Neuron (in vitro differentiated cells): Measurements from ENCODE around the gene RNF113A.
"Not testable (repeated sequence)": the region's sequence is repeated elsewhere in the genome, so short reads cannot be mapped to it uniquely, and the experiment has no call there.

ENCODE experiments used
- H2AFZ ChIP-seq: one replicate; pipeline ENCODE4 v1.6.1; 2013; ENCODE audit warnings: low read depth, mild to moderate bottlenecking, inconsistent platforms, low read length, moderate library complexity
- H3K27me3 ChIP-seq: one replicate; pipeline ENCODE4 v1.6.1; 2013; ENCODE audit warnings: low read length; ENCODE audit not compliant: insufficient read depth
- H3K36me3 ChIP-seq: one replicate; pipeline ENCODE4 v1.6.1; 2013; ENCODE audit warnings: low read length; ENCODE audit not compliant: insufficient read depth
- H3K4me1 ChIP-seq: one replicate; pipeline ENCODE4 v1.6.1; 2013; ENCODE audit warnings: low read length; ENCODE audit not compliant: insufficient read depth
- H3K4me3 ChIP-seq: 2 replicates; pipeline ENCODE4 v1.5.1; 2013; ENCODE audit warnings: mild to moderate bottlenecking, low read length, moderate library complexity
- H3K9me3 ChIP-seq: one replicate; pipeline ENCODE4 v1.6.1; 2013; ENCODE audit warnings: low read length

Gene RNF113A

DNA sequence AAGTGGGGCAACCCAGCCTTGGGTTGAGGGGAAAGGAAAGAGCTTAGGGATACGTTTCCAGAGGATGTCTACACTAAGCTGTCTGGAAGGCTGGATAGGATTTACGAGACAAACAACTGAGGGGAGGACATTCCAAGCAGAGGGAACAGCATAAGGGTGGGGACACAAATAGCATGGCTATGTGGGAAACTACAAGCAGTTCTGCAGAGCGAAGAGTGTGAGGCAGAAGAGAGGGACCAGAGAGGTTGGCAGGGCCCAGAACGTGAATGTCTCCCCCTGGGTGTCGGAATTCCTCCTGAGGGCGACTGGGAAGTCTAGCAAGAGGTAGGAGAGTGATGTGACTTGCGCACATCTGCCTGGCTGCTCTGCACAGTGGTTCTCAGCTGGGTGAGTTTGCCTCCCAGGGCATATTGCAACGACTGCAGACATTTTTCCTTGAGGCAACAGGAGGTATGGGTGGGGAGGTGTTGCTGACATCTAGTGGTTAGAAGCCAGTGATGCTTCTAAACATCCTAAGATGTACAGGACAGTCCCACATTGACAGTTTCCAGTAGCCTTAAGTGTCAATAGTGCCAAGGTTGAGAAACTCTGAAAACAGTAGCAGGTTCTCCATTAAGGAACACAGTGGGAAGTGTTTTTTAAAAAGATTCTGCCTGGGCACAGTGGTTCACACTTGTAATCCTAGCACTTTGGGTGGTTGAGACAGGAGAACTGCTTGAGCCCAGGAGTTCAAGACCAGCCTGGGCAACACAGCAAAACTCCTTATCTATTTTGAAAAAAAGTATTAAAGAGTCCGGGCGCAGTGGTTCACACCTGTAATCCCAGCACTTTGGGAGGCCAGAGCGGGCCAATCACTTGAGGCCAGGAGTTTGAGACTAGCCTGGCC is 9.3 kb upstream of the RNF113A start:
- Histone ChIP-seq H3K36me3 (peaks cover 6% of the 10 kb centered on the region), H3K27me3 (no peaks in the 10 kb centered on the region), H3K4me3 (no peak overlapping the region), H3K4me1 (no peaks in the 10 kb centered on the region), H2AFZ (no peak overlapping the region), H3K9me3 (no peaks in the 10 kb centered on the region)

DNA sequence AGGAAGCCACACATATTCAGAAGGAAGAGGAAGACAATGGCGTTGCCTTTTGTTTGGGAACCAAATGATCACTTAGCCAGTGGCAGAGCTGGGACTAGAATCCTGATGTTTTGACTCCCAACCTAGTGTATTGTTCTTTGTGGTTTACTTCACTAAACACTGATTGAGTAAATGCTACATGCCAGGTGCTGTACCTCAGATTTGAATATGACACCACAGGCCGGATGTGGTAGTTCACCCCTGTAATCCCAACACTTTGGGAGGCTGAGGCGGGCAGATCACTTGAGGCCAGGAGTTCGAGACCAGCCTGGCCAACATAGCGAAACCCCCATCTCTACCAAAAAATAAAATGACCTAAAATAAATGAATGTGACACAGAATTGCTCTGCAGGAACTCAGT is 8.5 kb upstream of the RNF113A start:
- Histone ChIP-seq H2AFZ (no peak overlapping the region), H3K9me3 (no peaks in the 10 kb centered on the region), H3K27me3 (no peaks in the 10 kb centered on the region), H3K36me3 (peaks cover 6% of the 10 kb centered on the region), H3K4me3 (no peak overlapping the region), H3K4me1 (no peaks in the 10 kb centered on the region)

DNA sequence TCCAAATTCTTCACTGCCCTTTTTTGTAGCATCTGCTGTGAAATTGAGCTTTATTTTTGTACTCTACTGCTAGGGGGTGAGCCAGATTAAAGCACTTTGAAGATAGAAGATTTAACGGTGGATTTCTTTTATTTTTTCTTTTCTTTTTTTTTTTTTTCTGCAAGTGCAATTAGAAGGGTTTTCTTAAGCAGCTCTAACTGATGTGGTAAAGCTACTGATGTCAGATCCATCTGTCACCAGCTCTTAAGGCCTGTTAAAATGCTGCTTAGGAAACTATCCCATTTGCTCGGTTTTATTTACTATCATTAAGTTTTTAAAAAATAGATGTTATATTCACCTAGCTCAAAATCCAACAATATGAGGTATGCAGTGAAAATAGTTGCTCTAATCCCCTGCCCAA is 7.2 kb upstream of the RNF113A start:
- Histone ChIP-seq H3K9me3 (no peaks in the 10 kb centered on the region), H3K4me3 (no peak overlapping the region), H3K36me3 (peaks cover 10% of the 10 kb centered on the region), H2AFZ (no peak overlapping the region), H3K4me1 (no peaks in the 10 kb centered on the region), H3K27me3 (no peaks in the 10 kb centered on the region)

DNA sequence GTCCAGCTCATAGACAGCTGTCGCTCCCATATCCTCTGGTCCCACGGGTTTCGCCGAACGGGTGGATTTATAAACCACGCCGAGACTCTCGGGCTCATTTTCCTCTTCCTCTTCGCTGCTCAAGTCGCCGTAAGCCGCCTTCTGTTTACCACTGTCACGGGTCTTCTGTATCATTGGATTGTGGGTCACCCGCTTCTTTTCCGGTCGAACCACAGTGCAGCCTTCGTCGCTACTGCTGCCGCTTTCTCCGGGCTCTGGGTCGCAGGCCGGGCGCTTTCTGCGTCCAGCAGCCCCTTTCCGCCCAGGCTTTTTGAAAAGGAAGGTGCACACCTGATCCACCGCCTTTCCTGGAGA is 311 bp downstream of the RNF113A start:
- H3K4me3 ChIP-seq: peak overlapping the region; percentile 60
- no peaks in the 10 kb centered on the region for H3K27me3 ChIP-seq
- peaks cover 4% of the 10 kb centered on the region for H3K36me3 ChIP-seq
- H2AFZ ChIP-seq: peak overlapping the region; percentile 2
- peaks cover 3% of the 10 kb centered on the region for H3K4me1 ChIP-seq
- no peaks in the 10 kb centered on the region for H3K9me3 ChIP-seq

DNA sequence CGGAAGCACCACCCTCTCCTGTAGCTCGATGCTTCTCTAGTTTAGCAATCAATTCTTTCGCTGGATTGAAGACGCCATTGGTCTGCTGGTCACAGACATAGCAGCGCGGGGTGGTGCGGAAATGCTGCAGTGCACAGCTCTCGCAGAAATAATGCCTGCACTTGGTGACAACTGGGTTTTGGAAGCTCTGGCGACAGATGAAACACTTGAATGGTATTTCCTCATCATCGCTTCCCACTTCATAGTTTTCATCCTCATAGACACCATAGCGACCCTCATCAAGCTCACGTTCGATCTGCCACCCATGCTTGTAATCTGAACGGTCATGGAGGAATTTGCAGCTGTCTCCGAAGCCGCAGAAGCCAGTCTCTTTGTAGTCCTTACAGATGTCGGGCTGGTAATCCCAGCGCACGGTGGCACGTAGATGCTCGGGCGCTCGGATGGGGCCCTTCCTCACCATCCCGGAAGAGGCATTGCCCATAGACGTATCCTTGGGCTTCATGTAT is 854 bp downstream of the RNF113A start:
- Histone ChIP-seq H3K27me3 (no peaks in the 10 kb centered on the region), H2AFZ (no peak overlapping the region), H3K4me3 (peak overlapping the region; percentile 60), H3K4me1 (peaks cover 3% of the 10 kb centered on the region), H3K36me3 (peaks cover 4% of the 10 kb centered on the region), H3K9me3 (no peaks in the 10 kb centered on the region)

DNA sequence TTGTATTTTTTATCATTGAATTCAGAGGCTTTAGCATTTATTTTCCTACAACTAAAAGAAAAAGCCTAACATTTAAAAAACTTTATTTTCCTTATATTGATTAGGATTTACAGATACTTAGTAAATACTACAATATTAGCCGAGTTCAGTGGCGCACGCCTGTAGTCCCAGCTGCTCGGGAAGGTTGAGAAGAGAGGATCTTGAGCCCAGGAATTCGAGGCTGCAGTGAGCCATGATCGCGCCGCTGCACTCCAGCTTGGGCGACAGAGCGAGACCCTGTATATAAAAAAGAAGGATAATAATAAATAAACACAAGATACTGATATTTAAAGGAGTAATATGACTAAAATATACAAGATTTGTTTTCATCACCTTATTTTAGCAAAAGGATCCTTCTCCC is 18.1 kb downstream of the RNF113A start:
- peaks cover 7% of the 10 kb centered on the region for H3K4me1 ChIP-seq
- H3K36me3 ChIP-seq: peaks cover 3% of the 10 kb centered on the region
- no peaks in the 10 kb centered on the region for H3K9me3 ChIP-seq
- no peaks in the 10 kb centered on the region for H3K27me3 ChIP-seq
- H3K4me3 ChIP-seq: peak overlapping the region; percentile 53
- H2AFZ ChIP-seq: peak overlapping the region; percentile 23

DNA sequence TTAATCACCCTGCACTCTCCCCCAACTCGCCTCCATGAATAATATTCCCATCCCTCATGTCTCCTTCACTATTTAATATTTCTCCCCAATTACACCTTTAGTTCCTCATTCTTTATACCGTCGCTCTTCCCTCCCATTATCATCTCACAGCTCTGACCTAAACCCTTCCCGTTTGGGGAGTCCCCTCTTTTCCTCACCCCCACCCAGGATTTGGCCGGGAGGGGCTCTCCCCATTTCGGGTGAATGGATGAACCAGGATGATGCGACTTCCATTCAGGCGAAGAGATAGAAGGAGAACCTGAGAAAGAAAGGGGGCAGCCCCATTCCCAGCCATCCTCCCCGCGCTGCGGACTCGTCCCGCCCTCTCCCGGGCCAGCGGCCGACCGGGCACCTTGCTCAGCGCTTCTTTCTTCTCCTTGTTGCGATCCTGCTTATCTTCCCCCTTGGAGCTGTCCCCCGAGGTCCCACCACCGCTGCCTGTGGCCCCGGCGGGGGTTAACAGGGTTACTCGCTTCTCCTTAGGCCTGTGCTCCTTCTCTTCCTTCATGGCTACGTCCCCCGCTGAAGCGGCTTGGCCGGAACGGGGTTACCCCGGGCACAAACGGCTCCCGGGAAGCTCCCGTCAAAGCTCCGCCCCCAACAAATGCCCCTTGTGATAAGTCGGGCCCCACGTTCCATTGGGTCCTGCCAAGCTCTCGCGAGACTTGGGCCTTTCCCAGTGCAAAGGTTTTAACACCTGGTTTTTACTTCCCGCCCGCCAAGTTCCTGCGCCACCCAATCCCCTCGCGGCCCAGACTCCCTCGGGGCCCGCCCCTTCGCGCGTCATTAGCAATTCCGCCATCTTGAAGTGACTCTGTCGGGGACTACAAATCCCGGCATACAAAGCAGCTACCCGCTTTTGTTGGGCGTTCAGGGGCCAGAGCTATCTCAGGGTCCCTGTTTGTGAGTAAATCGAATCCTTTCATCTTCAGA is 18.9 kb downstream of the RNF113A start, which contains the start of gene UPF3B:
TSS of gene UPF3B (minus strand) at position 582 of the 972 bp plus-strand sequence. CDS start at position 547, 35 bp downstream.
- H2AFZ ChIP-seq: peak within 1 kb of the TSS; percentile 27
- H3K4me1 ChIP-seq: peaks cover 7% of the 10 kb centered on the region
- H3K4me3 ChIP-seq: peak within 1 kb of the TSS; percentile 82
- no peaks in the 10 kb centered on the region for H3K27me3 ChIP-seq
- peaks cover 3% of the 10 kb centered on the region for H3K36me3 ChIP-seq
- H3K9me3 ChIP-seq: no peaks in the 10 kb centered on the region

DNA sequence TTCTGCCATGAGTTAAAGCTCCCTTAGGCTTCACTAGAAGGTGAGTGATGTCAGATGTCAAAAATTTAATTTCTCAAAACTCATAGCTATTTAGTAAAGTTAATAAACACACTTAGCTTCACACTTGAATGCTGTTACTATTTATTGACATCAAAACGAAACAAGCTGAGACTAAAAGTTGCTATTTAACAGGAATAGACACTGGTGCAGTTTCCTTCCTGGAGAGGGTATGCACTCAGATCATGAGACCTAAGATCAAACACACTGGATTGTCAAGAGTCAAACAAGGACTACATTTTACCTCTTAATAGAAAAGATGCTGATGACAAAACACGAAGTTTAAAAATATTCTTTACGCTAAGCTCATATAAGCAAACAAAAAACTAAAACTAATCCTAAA is 37.6 kb downstream of the RNF113A start:
- Histone ChIP-seq H3K4me3 (no peak overlapping the region), H3K27me3 (no peaks in the 10 kb centered on the region), H3K4me1 (no peaks in the 10 kb centered on the region), H3K36me3 (peaks cover 37% of the 10 kb centered on the region), H2AFZ (no peak overlapping the region), H3K9me3 (no peaks in the 10 kb centered on the region)

DNA sequence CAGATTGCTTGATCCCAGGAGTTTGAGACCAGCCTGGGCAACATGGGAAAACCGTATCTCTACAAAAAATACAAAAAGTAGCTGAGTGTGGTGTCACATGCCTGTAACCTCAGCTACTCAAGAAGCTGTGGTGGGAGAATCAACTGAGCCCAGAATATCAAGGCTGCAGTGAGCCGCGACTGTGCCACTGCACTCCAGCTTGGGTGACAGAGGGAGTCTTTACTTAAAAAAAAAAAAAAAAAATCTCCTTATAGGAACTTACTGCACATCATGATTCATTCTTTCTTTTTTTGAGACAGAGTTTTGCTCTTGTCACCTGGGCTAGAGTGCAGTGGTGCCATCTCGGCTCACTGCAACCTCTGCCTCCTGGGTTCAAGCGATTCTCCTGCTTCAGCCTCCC is 43.1 kb downstream of the RNF113A start:
- Histone ChIP-seq H3K4me3 (no peak overlapping the region), H3K36me3 (peaks cover 11% of the 10 kb centered on the region), H3K9me3 (no peaks in the 10 kb centered on the region), H2AFZ (no peak overlapping the region), H3K4me1 (peaks cover 3% of the 10 kb centered on the region), H3K27me3 (no peaks in the 10 kb centered on the region)

DNA sequence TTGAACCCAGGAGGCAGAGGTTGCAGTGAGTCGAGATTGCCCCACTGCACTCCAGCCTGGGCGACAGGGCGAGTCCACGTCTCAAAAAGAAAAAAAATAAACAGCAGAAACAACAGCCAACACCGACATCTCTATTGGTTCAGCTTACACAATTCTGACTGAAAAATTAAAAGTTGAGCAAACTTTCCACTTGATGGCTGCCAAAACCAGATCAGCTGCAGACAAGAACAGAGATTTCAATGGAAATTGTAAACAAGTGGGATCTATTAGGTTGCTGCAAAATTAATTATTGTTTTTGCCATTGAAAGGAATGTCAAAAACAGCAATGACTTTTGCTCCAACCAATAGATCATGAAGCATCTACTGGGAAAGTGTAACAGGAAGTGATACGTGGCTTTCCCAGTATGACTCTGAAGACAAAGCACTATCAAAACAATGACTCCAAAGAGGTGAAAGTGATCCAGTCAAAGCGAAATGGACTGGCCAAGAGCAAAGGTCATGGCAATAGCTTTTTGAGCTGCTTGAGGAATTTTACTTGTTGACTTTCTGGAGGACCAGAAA is 45.1 kb downstream of the RNF113A start:
- Histone ChIP-seq H3K4me3 (no peak overlapping the region), H3K4me1 (peaks cover 3% of the 10 kb centered on the region), H3K9me3 (no peaks in the 10 kb centered on the region)

DNA sequence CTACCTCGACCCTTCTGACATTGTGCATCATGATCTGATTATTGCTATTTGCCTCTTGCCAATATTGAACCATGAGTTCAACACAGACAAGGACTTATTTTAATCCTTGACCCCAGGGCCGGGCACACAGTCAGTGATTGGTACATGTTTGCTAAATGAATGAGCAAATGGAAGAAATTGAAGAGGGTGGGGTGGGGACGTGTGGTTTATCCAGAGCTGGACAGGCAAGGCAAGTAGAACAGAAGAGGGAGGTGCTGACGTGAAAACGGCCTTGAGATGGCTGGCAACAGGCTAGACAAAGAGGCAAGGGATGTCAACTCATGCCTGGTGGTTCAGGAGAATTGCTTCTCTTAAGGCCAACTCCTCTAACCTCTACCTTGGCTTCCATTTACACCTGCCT is 47.3 kb downstream of the RNF113A start:
- not testable (repeated sequence) for H3K4me3 ChIP-seq, H3K9me3 ChIP-seq, H3K36me3 ChIP-seq, H3K27me3 ChIP-seq, H2AFZ ChIP-seq, H3K4me1 ChIP-seq

More for the DNA sequence above, 45.1 kb downstream of the RNF113A start:
- peaks cover 5% of the 10 kb centered on the region for H3K36me3 ChIP-seq
- H2AFZ ChIP-seq: no peak overlapping the region
- no peaks in the 10 kb centered on the region for H3K27me3 ChIP-seq

DNA sequence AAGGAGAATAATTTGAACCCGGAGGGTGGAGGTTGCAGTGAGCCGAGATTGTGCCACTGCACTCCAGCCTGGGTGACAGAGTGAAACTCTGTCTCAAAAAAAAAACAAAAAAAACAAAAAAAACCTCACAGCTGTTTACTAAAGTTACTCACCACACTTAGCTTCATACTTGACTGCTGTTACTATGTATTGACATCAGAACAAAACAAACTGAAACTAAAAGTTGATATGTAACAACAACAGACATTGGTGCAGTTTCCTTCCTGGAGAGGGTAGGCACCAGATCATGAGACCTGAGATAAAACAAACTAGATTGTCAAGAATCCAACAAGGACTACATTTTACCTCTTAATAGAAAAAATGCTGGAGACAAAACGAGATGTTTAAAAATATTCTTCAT is 49.8 kb downstream of the RNF113A start:
- not testable (repeated sequence) for H3K4me3 ChIP-seq, H3K27me3 ChIP-seq, H3K4me1 ChIP-seq, H3K36me3 ChIP-seq, H2AFZ ChIP-seq, H3K9me3 ChIP-seq
